ENCODE data around the gene NFE2L2.

- no peak for TF ChIP-seq SNAPC5 (CRISPR knock-in tag; IDR thresholded peaks at IDR 0.05)
- no peak for TF ChIP-seq SIN3A (IDR thresholded peaks at IDR 0.05; ENCODE audit: borderline replicate concordance in 2 of 2, control insufficient read depth in 1 of 2, low read depth in 2 of 2, low read length in 2 of 2)
- TF ChIP-seq ZNF121 (CRISPR knock-in tag; conservative IDR thresholded peaks at IDR 0.05) = no peak
- TF ChIP-seq POLR2A (conservative IDR thresholded peaks at IDR 0.05) = no peak
- TF ChIP-seq COPS2 (conservative IDR thresholded peaks at IDR 0.05) = no peak
- TF ChIP-seq, protein P1, sequence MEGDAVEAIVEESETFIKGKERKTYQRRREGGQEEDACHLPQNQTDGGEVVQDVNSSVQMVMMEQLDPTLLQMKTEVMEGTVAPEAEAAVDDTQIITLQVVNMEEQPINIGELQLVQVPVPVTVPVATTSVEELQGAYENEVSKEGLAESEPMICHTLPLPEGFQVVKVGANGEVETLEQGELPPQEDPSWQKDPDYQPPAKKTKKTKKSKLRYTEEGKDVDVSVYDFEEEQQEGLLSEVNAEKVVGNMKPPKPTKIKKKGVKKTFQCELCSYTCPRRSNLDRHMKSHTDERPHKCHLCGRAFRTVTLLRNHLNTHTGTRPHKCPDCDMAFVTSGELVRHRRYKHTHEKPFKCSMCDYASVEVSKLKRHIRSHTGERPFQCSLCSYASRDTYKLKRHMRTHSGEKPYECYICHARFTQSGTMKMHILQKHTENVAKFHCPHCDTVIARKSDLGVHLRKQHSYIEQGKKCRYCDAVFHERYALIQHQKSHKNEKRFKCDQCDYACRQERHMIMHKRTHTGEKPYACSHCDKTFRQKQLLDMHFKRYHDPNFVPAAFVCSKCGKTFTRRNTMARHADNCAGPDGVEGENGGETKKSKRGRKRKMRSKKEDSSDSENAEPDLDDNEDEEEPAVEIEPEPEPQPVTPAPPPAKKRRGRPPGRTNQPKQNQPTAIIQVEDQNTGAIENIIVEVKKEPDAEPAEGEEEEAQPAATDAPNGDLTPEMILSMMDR (IDR thresholded peaks at IDR 0.05 in 2 of 3, conservative IDR thresholded peaks at IDR 0.05 in 1 of 3; ENCODE audit: insufficient read depth in 2 of 3, low read depth in 1 of 3, low read length in 3 of 3) = no peak
- no peak for TF ChIP-seq GABPA (tag; conservative IDR thresholded peaks at IDR 0.05; ENCODE audit: low read depth)
- TF ChIP-seq ETV6 (IDR thresholded peaks at IDR 0.05; ENCODE audit: borderline replicate concordance in 1 of 2, low read depth in 2 of 2, low read length in 1 of 2) = no peak
- TF ChIP-seq ETV6 (CRISPR knock-in tag; IDR thresholded peaks at IDR 0.05; ENCODE audit: borderline replicate concordance) = no peak
- TF ChIP-seq PTBP1 (IDR thresholded peaks at IDR 0.05; ENCODE audit: low read depth, low read length) = no peak
- TF ChIP-seq CHD1 (IDR thresholded peaks at IDR 0.05; ENCODE audit: low read length) = no peak
- TF ChIP-seq POLR2AphosphoS5 (IDR thresholded peaks at IDR 0.05; ENCODE audit: control insufficient read depth, insufficient read depth, low read depth, low read length) = no peak
These were observed 7.6 kb upstream of the NFE2L2 start for GRCh38 chr2:177271981-177272666.

Measured in K562 (cell line).